Lung (tissue), 12 donors: ENCODE data around the gene SRPK2. TPM values are rescaled to one million over a fixed set of nuclear protein-coding genes. Genes with fewer than 3 reads are reported as not detected.

Source experiments
- ATAC-seq: fragments of 200-7000 bp; cut with Tn5 transposase; one replicate; pipeline ENCODE4 v1.9.1; 2020; ENCODE audit warnings: moderate number of reproducible peaks; ENCODE audit not compliant: insufficient read depth, low FRiP score
- DNase-seq, 3 donors: peaks; one replicate each; pipeline ENCODE4 v3.0.0-alpha.2; 2013 to 2017
- H3K27ac ChIP-seq, 2 donors: one replicate each; pipeline ENCODE4 v1.5.1; 2013; ENCODE audit warnings: mild to moderate bottlenecking in 2 of 2, moderate library complexity in 2 of 2, control low read depth in 1 of 2, inconsistent platforms in 1 of 2, low read depth in 1 of 2, low read length in 1 of 2
- H3K27me3 ChIP-seq, 3 donors: one replicate each; pipeline ENCODE4 v1.5.1; 2013; ENCODE audit warnings: low read length in 2 of 3; ENCODE audit not compliant: control insufficient read depth in 3 of 3, insufficient read depth in 3 of 3
- H3K36me3 ChIP-seq, 4 donors: one replicate each; pipeline ENCODE4 v1.5.1; 2013; ENCODE audit warnings: low read length in 4 of 4, mild to moderate bottlenecking in 1 of 4, moderate library complexity in 1 of 4; ENCODE audit not compliant: control insufficient read depth in 4 of 4, insufficient read depth in 4 of 4
- H3K4me1 ChIP-seq, 5 donors: one replicate each; pipeline ENCODE4 v1.5.1; 2013; ENCODE audit warnings: low read length in 5 of 5, mild to moderate bottlenecking in 2 of 5, moderate library complexity in 1 of 5; ENCODE audit not compliant: control insufficient read depth in 5 of 5, insufficient read depth in 5 of 5
- H3K4me3 ChIP-seq: one replicate; pipeline ENCODE4 v1.5.1; 2013; ENCODE audit warnings: mild to moderate bottlenecking, control low read depth, moderate library complexity
- H3K9ac ChIP-seq, 2 donors: one replicate each; pipeline ENCODE4 v1.5.1; 2013; ENCODE audit warnings: low read length in 2 of 2, control low read depth in 1 of 2; ENCODE audit not compliant: insufficient read depth in 1 of 2
- H3K9me3 ChIP-seq, 4 donors: one replicate each; pipeline ENCODE4 v1.5.1; 2013; ENCODE audit warnings: low read length in 3 of 4, mild to moderate bottlenecking in 1 of 4, moderate library complexity in 1 of 4; ENCODE audit not compliant: control insufficient read depth in 4 of 4, insufficient read depth in 3 of 4
- WGBS, 2 donors: extraction: QIAGEN DNeasy Blood & Tissue Kit; methylation state at CpG; one replicate each; pipeline ENCODE4 v1.1.7; 2013; 5-methylcytosine and 5-hydroxymethylcytosine counted together
- polyA plus RNA-seq, 2 donors: library from polyadenylated mRNA; stranded (reverse); fragments of 200-250 nt; gene quantifications; one replicate each; pipeline ENCODE4 v1.2.1, GENCODE V29; 2013
- total RNA-seq, 2 donors: library from RNA; depleted of rRNA in 1 of 2; stranded (reverse); fragments of >200 nt in 1 of 2; gene quantifications; one replicate each; pipeline ENCODE4 v1.2.1, GENCODE V29; 2014 to 2021
- TF ChIP-seq, protein P1 (sequence below): IDR thresholded peaks from 2 replicates; pipeline ENCODE4 v1.5.1; 2012; ENCODE audit warnings: mild to moderate bottlenecking; ENCODE audit errors: control extremely low read depth, extremely low read depth
- donor health status: control.
- donor health status: control.
- donor health status: Bipolar disorder and iron deficiency.
- donor health status: healthy.
- donor health status: DM: yes; HTN: yes; CAD: no.

The SRPK2 gene
- total and polyA plus RNA-seq, 4 donors: 10.8 to 71.2 (median 23.2) TPM

DNA sequence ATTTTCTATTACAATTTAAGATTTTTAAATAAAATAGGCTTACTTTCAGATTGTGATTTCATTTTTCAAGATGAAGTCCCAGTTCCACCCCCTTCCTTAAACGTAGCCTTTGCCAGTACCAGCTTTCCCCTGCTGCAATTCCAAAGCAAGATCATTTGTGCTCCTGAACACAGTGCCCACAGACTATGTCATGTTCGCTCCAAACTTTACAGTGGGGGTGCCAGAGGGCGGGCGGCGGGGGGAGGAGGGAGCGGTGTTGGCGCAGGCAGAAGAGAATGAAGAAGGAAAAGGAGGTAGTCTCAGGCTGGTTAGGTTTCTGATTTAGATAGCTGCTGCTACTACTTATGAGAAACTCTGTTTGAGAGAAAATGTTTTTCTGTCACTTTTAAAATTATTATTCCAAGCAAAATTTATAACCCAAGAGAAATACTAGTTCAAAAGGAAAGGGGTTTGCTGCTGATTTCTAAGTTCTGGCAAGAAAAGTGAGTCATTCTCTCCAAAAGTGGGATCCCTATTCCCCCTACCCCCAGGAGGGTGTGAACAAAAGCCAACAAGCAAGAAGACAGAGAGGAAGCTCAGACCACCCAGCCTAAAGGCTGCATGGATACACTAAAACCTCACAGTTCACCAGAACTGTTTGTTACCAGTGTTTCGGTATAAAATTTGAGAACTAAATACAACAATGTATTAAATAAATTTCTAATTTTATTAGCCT lies 109.6 kb downstream of the SRPK2 start:
- Histone ChIP-seq H3K27me3 (no peaks in the 10 kb centered on the region), H3K9me3 (no peaks in the 10 kb centered on the region), H3K4me1 (peaks cover 0 to 3% (median 0%) of the 10 kb centered on the region in 5 donors), H3K27ac (no peak overlapping the region), H3K9ac (peak overlapping the region in 1 of 2 donors; percentile 28), H3K4me3 (no peak overlapping the region), H3K36me3 (no peaks in the 10 kb centered on the region)
- ATAC-seq (no peak), DNase-seq (peak in 1 of 3 donors; percentile 26)
- TF ChIP-seq, protein P1, sequence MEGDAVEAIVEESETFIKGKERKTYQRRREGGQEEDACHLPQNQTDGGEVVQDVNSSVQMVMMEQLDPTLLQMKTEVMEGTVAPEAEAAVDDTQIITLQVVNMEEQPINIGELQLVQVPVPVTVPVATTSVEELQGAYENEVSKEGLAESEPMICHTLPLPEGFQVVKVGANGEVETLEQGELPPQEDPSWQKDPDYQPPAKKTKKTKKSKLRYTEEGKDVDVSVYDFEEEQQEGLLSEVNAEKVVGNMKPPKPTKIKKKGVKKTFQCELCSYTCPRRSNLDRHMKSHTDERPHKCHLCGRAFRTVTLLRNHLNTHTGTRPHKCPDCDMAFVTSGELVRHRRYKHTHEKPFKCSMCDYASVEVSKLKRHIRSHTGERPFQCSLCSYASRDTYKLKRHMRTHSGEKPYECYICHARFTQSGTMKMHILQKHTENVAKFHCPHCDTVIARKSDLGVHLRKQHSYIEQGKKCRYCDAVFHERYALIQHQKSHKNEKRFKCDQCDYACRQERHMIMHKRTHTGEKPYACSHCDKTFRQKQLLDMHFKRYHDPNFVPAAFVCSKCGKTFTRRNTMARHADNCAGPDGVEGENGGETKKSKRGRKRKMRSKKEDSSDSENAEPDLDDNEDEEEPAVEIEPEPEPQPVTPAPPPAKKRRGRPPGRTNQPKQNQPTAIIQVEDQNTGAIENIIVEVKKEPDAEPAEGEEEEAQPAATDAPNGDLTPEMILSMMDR: no peak
- 70 to 73% methylated on average over 8 of the region's 8 CpGs for WGBS, 2 donors

DNA sequence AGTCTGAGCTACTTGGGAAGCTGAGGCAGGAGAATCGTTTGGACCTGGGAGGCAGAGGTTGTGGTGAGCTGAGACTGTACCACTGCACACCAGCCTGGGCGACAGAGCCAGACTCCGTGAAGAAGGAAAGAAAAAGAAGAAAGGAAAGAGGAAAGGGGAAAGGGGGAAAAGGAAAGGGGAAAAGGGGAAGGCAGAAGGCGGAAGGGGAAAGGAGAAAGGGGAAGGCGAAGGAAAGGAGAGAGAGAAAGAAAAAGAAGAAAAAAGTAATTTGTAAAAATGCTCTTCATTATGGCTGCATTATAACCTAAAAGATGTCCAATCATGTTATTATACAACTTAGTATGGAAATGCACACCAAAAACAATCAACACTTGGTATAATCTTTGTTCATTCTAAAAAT lies 110.2 kb downstream of the SRPK2 start:
- Histone ChIP-seq H3K27ac (no peak overlapping the region), H3K27me3 (no peaks in the 10 kb centered on the region), H3K4me3 (no peak overlapping the region), H3K9me3 (no peaks in the 10 kb centered on the region), H3K4me1 (no peaks in the 10 kb centered on the region), H3K9ac (no peak overlapping the region), H3K36me3 (no peaks in the 10 kb centered on the region)
- TF ChIP-seq, protein P1: no peak
- WGBS, 2 donors: 85 to 94% methylated on average over 5 of the region's 5 CpGs
- ATAC-seq (no peak), DNase-seq (no peak)

DNA sequence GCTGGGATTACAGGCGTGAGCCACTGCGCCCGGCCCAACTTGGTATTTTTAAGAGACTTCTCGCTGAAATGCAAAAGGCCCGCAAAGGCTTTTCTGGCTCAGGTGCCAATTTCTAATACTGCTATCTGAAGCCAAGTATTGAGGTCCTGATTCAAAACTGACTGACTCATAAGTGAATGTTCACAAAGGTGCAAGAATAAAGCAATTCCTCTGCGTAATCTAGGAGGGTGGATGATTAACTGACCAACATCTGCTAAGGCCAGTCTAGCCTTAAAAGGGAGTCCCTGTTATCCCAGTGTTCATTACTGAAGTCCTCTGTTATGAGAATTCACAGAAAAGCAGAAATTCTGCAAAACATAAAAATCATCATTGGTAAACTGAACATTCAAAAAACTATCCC lies 111.4 kb downstream of the SRPK2 start:
- no peaks in the 10 kb centered on the region for H3K27me3 ChIP-seq
- ATAC-seq: no peak

More for the DNA sequence above, 111.4 kb downstream of the SRPK2 start:
- no peak for DNase-seq
- Histone ChIP-seq H3K4me1 (no peaks in the 10 kb centered on the region), H3K4me3 (no peak overlapping the region), H3K9ac (no peak overlapping the region), H3K9me3 (no peaks in the 10 kb centered on the region), H3K27ac (no peak overlapping the region), H3K36me3 (no peaks in the 10 kb centered on the region)
- WGBS, 2 donors: 94 to 96% methylated on average over 6 of the region's 6 CpGs
- TF ChIP-seq, protein P1: no peak
